Tibial artery (tissue), 4 donors: ENCODE measurements around the gene STMN1.

ENCODE experiments used
- DNase-seq, 2 donors: peaks; one replicate each; pipeline ENCODE4 v3.0.0-alpha.2; 2019
- H3K27ac ChIP-seq, 2 donors: fragments of 200-600 bp; sonication (generic) in 1 of 2; 1 replicate in 1 of 2; 2 replicates in 1 of 2; pipeline ENCODE4 v1.5.1; 2018 to 2019; ENCODE audit warnings: mild to moderate bottlenecking in 1 of 2
- H3K27me3 ChIP-seq, 2 donors: fragments of 200-600 bp; sonication (generic) in 1 of 2; one replicate each; pipeline versions ENCODE4 v1.5.1 to v1.6.0; 2016 to 2019
- H3K36me3 ChIP-seq, 3 donors: fragments of 200-600 bp; sonication (generic) in 2 of 3; one replicate each; pipeline ENCODE4 v1.5.1; 2016 to 2019; ENCODE audit warnings: mild to moderate bottlenecking in 2 of 3
- H3K4me1 ChIP-seq, 4 donors: fragments of 200-600 bp; sonication (generic) in 2 of 4; 1 replicate in 3 of 4; 2 replicates in 1 of 4; pipeline ENCODE4 v1.5.1; 2016 to 2019
- H3K4me3 ChIP-seq, 2 donors: fragments of 200-600 bp; sonication (generic) in 1 of 2; 1 replicate in 1 of 2; 2 replicates in 1 of 2; pipeline ENCODE4 v1.5.1; 2018 to 2019; ENCODE audit warnings: mild to moderate bottlenecking in 2 of 2
- H3K9me3 ChIP-seq, 3 donors: fragments of 200-600 bp; sonication (generic) in 1 of 3; one replicate each; pipeline ENCODE4 v1.5.1; 2016 to 2019
- CTCF ChIP-seq, 2 experiments: fragments of 200-600 bp in 1 of 2; fragments of 450-650 bp in 1 of 2; IDR thresholded peaks; one replicate each; pipeline ENCODE4 v1.5.1; 2017 to 2019; ENCODE audit warnings: antibody characterized with exemption in 2 of 2, mild to moderate bottlenecking in 1 of 2, moderate library complexity in 1 of 2
- intact Hi-C: fragments of 100-400 bp; cut with DNase I; formaldehyde crosslinking; loops from one replicate; pipeline ENCODE4 v1.15.0; 2023; ENCODE audit warnings: low total_unique reads

Gene STMN1

GRCh38 chr1:25864434-25864833 is 41.8 kb downstream of the STMN1 start:
- Histone ChIP-seq H3K9me3 (no peaks in the 10 kb centered on the region), H3K27ac (no peak overlapping the region), H3K27me3 (no peaks in the 10 kb centered on the region), H3K36me3 (peaks cover 5 to 25% (median 6%) of the 10 kb centered on the region in 3 donors), H3K4me1 (peaks cover 0 to 9% (median 4%) of the 10 kb centered on the region in 4 donors), H3K4me3 (no peak overlapping the region)
- no peak for DNase-seq
- no peak for TF ChIP-seq CTCF (IDR thresholded peaks at IDR 0.05)
- intact Hi-C loops = no loop called here

GRCh38 chr1:25863486-25864262 is 42.5 kb downstream of the STMN1 start:
- Histone ChIP-seq H3K4me1 (peaks cover 0 to 16% (median 9%) of the 10 kb centered on the region in 4 donors), H3K36me3 (peaks cover 0 to 18% (median 5%) of the 10 kb centered on the region in 3 donors), H3K4me3 (no peak overlapping the region), H3K9me3 (no peaks in the 10 kb centered on the region), H3K27ac (no peak overlapping the region), H3K27me3 (no peaks in the 10 kb centered on the region)
- no peak for TF ChIP-seq CTCF (IDR thresholded peaks at IDR 0.05)
- no peak for DNase-seq
- intact Hi-C loops = no loop called here

- TF ChIP-seq CTCF (IDR thresholded peaks at IDR 0.05) = no peak
- H3K27me3 ChIP-seq = no peaks in the 10 kb centered on the region
- no peak overlapping the region for H3K4me3 ChIP-seq
- H3K4me1 ChIP-seq = peaks cover 0 to 18% (median 12%) of the 10 kb centered on the region in 4 donors
- peaks cover 0 to 18% (median 5%) of the 10 kb centered on the region in 3 donors for H3K36me3 ChIP-seq
- no peak for DNase-seq
- intact Hi-C loops = no loop called here
- no peak overlapping the region for H3K27ac ChIP-seq
- no peaks in the 10 kb centered on the region for H3K9me3 ChIP-seq
Observed at GRCh38 chr1:25862785-25863485, 43.3 kb downstream of the STMN1 start.

- peaks cover 0 to 18% (median 5%) of the 10 kb centered on the region in 3 donors for H3K36me3 ChIP-seq
- no peaks in the 10 kb centered on the region for H3K9me3 ChIP-seq
- no peak overlapping the region for H3K27ac ChIP-seq
- no peak overlapping the region for H3K4me3 ChIP-seq
- H3K27me3 ChIP-seq = no peaks in the 10 kb centered on the region
- no peak for TF ChIP-seq CTCF (IDR thresholded peaks at IDR 0.05)
- H3K4me1 ChIP-seq = peaks cover 0 to 18% (median 12%) of the 10 kb centered on the region in 4 donors
- intact Hi-C loops = no loop called here
- peak in 1 of 2 donors; percentile 39 for DNase-seq
Observed at GRCh38 chr1:25861316-25862286, 44.6 kb downstream of the STMN1 start.
